SK-N-SH (cell line): ENCODE results near the gene TBPL2. TPM values are rescaled to one million over a fixed set of nuclear protein-coding genes. Genes with fewer than 3 reads are reported as not detected.
"Not testable (repeated sequence)": the region's sequence is repeated elsewhere in the genome, so short reads cannot be mapped to it uniquely, and the experiment has no call there.

Source experiments
- CTCF ChIA-PET: fragments of 300-600, 350-600 bp; formaldehyde crosslinking; extraction: SDS; loops from one replicate; lab custom pipeline; 2021; lab: Yijun Ruan, JAX
- POLR2A ChIA-PET: fragments of 350-600 bp; sonication (Branson Sonifier 250); formaldehyde crosslinking; extraction: SDS; loops from one replicate; lab custom pipeline; 2020; ENCODE audit warnings: antibody characterized with exemption, inconsistent platforms; lab: Yijun Ruan, JAX
- DNase-seq: peaks from one replicate; pipeline ENCODE4 v3.0.0; 2012
- H2AFZ ChIP-seq: fragments of 200-600 bp; sonication (generic); 2 replicates; pipeline ENCODE4 v1.8.1; 2016; ENCODE audit warnings: antibody characterized with exemption, mild to moderate bottlenecking, low read depth
- H3F3A ChIP-seq: fragments of 200-600 bp; sonication (generic); replicated peaks from 2 replicates; pipeline ENCODE3; 2016; ENCODE audit warnings: antibody characterized with exemption, mild to moderate bottlenecking; ENCODE audit not compliant: insufficient read depth
- H3K27ac ChIP-seq, 2 experiments: fragments of 200-500 bp in 1 of 2; fragments of 200-600 bp in 1 of 2; sonication (Bioruptor generic) in 1 of 2; sonication (generic), shearing (Covaris generic) in 1 of 2; 2 replicates each; pipeline versions ENCODE4 v1.5.1 to v1.6.1; 2014 to 2016; ENCODE audit warnings: low read depth in 2 of 2, inconsistent platforms in 1 of 2, low read length in 1 of 2, mild to moderate bottlenecking in 1 of 2, mixed read lengths in 1 of 2
- H3K27me3 ChIP-seq: fragments of 200-600 bp; sonication (generic), shearing (Covaris generic); 2 replicates; pipeline ENCODE4 v1.6.1; 2016; ENCODE audit warnings: mixed run types; ENCODE audit not compliant: insufficient read depth
- H3K36me3 ChIP-seq, 2 experiments: fragments of 200-500 bp in 1 of 2; fragments of 200-600 bp in 1 of 2; sonication (Bioruptor generic) in 1 of 2; sonication (generic) in 1 of 2; replicated peaks in 1 of 2; 2 replicates each; pipeline versions ENCODE3 to v1.5.1; 2014 to 2016; ENCODE audit warnings: low read length in 1 of 2, mild to moderate bottlenecking in 1 of 2; ENCODE audit not compliant: insufficient read depth in 2 of 2, control insufficient read depth in 1 of 2
- H3K4me1 ChIP-seq, 2 experiments: fragments of 200-500 bp in 1 of 2; fragments of 200-600 bp in 1 of 2; sonication (Bioruptor generic) in 1 of 2; sonication (generic), shearing (Covaris generic) in 1 of 2; 2 replicates each; pipeline versions ENCODE4 v1.5.1 to v1.6.1; 2014 to 2016; ENCODE audit warnings: low read depth in 1 of 2, low read length in 1 of 2, mixed run types in 1 of 2; ENCODE audit not compliant: insufficient read depth in 2 of 2, control insufficient read depth in 1 of 2
- H3K4me2 ChIP-seq: fragments of 200-600 bp; sonication (generic), shearing (Covaris generic); 2 replicates; pipeline ENCODE4 v1.6.1; 2017; ENCODE audit warnings: mixed run types
- H3K4me3 ChIP-seq, 2 experiments: fragments of 200-500 bp in 1 of 2; fragments of 200-600 bp in 1 of 2; sonication (Bioruptor generic) in 1 of 2; sonication (generic), shearing (Covaris generic) in 1 of 2; 2 replicates each; pipeline versions ENCODE4 v1.5.1 to v1.8.1; 2014 to 2016; ENCODE audit warnings: low read depth in 2 of 2, inconsistent platforms in 1 of 2, low read length in 1 of 2, mild to moderate bottlenecking in 1 of 2, mixed read lengths in 1 of 2, moderate library complexity in 1 of 2
- H3K79me2 ChIP-seq: fragments of 200-600 bp; sonication (generic); 2 replicates; pipeline ENCODE4 v1.8.1; 2017; ENCODE audit warnings: mild to moderate bottlenecking; ENCODE audit not compliant: insufficient read depth
- H3K9ac ChIP-seq: fragments of 200-600 bp; sonication (generic); 2 replicates; pipeline ENCODE4 v1.6.1; 2017; ENCODE audit warnings: mixed run types
- H3K9me2 ChIP-seq: fragments of 200-600 bp; sonication (generic); 2 replicates; pipeline ENCODE4 v1.6.1; 2017; ENCODE audit warnings: mixed run types
- H3K9me3 ChIP-seq: fragments of 200-600 bp; sonication (generic); 2 replicates; pipeline ENCODE4 v1.6.1; 2017; ENCODE audit warnings: mixed run types, mild to moderate bottlenecking, moderate library complexity
- H4K20me1 ChIP-seq: fragments of 200-600 bp; sonication (generic); 2 replicates; pipeline ENCODE4 v1.6.1; 2017; ENCODE audit warnings: mild to moderate bottlenecking, mixed run types; ENCODE audit not compliant: insufficient read depth
- ELF1 ChIP-seq: IDR thresholded peaks from 2 replicates; pipeline ENCODE4 v1.4.0; 2012
- FOSL2 ChIP-seq: IDR thresholded peaks from 2 replicates; pipeline ENCODE4 v1.4.0; 2012; ENCODE audit warnings: low read depth, mild to moderate bottlenecking, moderate library complexity, borderline replicate concordance
- GABPA ChIP-seq: IDR thresholded peaks from 2 replicates; pipeline ENCODE4 v1.4.0; 2012; ENCODE audit warnings: low read depth, mild to moderate bottlenecking
- IRF3 ChIP-seq: fragments of 150-350 bp; IDR thresholded peaks from 2 replicates; pipeline ENCODE4 v1.6.1; 2016; ENCODE audit warnings: mild to moderate bottlenecking, low read depth, low read length
- JUND ChIP-seq: IDR thresholded peaks from 2 replicates; pipeline ENCODE4 v1.4.0; 2012
- MEF2A ChIP-seq: IDR thresholded peaks from 2 replicates; pipeline ENCODE4 v1.4.0; 2012; ENCODE audit warnings: low read depth, borderline replicate concordance
- MXI1 ChIP-seq: IDR thresholded peaks from 2 replicates; pipeline ENCODE4 v1.6.1; 2012; ENCODE audit warnings: mild to moderate bottlenecking, low read depth, low read length, improper control_type of control experiment
- NFIC ChIP-seq: IDR thresholded peaks from 2 replicates; pipeline ENCODE4 v1.4.0; 2012; ENCODE audit warnings: borderline replicate concordance
- PBX3 ChIP-seq: IDR thresholded peaks from 2 replicates; pipeline ENCODE4; 2012
- POLR2AphosphoS5 ChIP-seq: IDR thresholded peaks from 2 replicates; pipeline ENCODE4 v1.6.1; 2012; ENCODE audit warnings: low read depth, low read length
- REST ChIP-seq: IDR thresholded peaks from 2 replicates; pipeline ENCODE4 v1.6.1; 2012; ENCODE audit warnings: mild to moderate bottlenecking, low read depth, low read length, moderate library complexity
- RFX5 ChIP-seq: IDR thresholded peaks from 2 replicates; pipeline ENCODE4 v1.6.1; 2012; ENCODE audit warnings: mild to moderate bottlenecking, improper control_type of control experiment, low read length
- RXRA ChIP-seq: IDR thresholded peaks from 2 replicates; pipeline ENCODE4 v1.4.0; 2012; ENCODE audit warnings: low read depth, mild to moderate bottlenecking, borderline replicate concordance
- SIN3A ChIP-seq: IDR thresholded peaks from 2 replicates; pipeline ENCODE4 v1.6.1; 2012; ENCODE audit warnings: low read depth, mild to moderate bottlenecking, low read length, moderate library complexity, borderline replicate concordance
- SMC3 ChIP-seq: IDR thresholded peaks from 2 replicates; pipeline ENCODE4 v1.6.1; 2012; ENCODE audit warnings: low read depth, low read length, improper control_type of control experiment
- TCF12 ChIP-seq: IDR thresholded peaks from 2 replicates; pipeline ENCODE4 v1.4.0; 2012
- USF1 ChIP-seq: IDR thresholded peaks from 2 replicates; pipeline ENCODE4 v1.4.0; 2012; ENCODE audit warnings: low read depth, borderline replicate concordance
- USF2 ChIP-seq: fragments of 150-350 bp; IDR thresholded peaks from 2 replicates; pipeline ENCODE4 v1.6.1; 2017; ENCODE audit warnings: antibody characterized with exemption, low read length, low read depth, borderline replicate concordance
- YY1 ChIP-seq: IDR thresholded peaks from 2 replicates; pipeline ENCODE4 v1.4.0; 2012; ENCODE audit warnings: low read depth, mild to moderate bottlenecking
- ZBTB33 ChIP-seq: IDR thresholded peaks from 2 replicates; pipeline ENCODE4 v1.4.0; 2012; ENCODE audit warnings: low read depth, borderline replicate concordance
- WGBS: methylation state at CpG from one replicate; pipeline ENCODE4 v1.1.6; 2017; ENCODE audit warnings: low lambda C conversion rate; 5-methylcytosine and 5-hydroxymethylcytosine counted together
- polyA plus RNA-seq, 3 experiments: library from polyadenylated mRNA; depleted of rRNA; stranded (reverse); fragments of >200 nt; gene quantifications; 2 replicates each; pipeline ENCODE4 v1.2.3, GENCODE V29; 2012

The TBPL2 gene
- polyA plus RNA-seq, 1 of the 3 experiments (the other 2 are of a cell fraction), result not detected

GRCh38 chr14:55422338-55422737 lies 18.1 kb downstream of the TBPL2 start:
- 64% methylated on average over 11 of the region's 11 CpGs for WGBS
- H3K4me3 ChIP-seq, H3K9ac ChIP-seq, H2AFZ ChIP-seq, CTCF ChIA-PET, H3F3A ChIP-seq, H3K27me3 ChIP-seq, H3K79me2 ChIP-seq, H4K20me1 ChIP-seq, H3K4me1 ChIP-seq, H3K27ac ChIP-seq, H3K36me3 ChIP-seq, H3K4me2 ChIP-seq, POLR2A ChIA-PET, DNase-seq, H3K9me2 ChIP-seq, H3K9me3 ChIP-seq: not testable (repeated sequence)

- Histone ChIP-seq H3K9ac (no peak overlapping the region), H3K79me2 (no peaks in the 10 kb centered on the region)
- no peak for DNase-seq
- 75% methylated on average over 1 of the region's 1 CpG for WGBS
- TF ChIP-seq ELF1 (no peak), RXRA (no peak), SIN3A (no peak), NFIC (no peak), MEF2A (no peak), POLR2AphosphoS5 (no peak), PBX3 (no peak), ZBTB33 (no peak), RFX5 (no peak), USF1 (no peak), FOSL2 (no peak), TCF12 (no peak), USF2 (no peak), IRF3 (no peak), JUND (no peak), SMC3 (no peak), MXI1 (no peak), GABPA (no peak), YY1 (no peak), REST (no peak)
- TF ChIP-seq, all 33 proteins: peak for 0
- no peaks in the 10 kb centered on the region for H3K9me3 ChIP-seq
- no peak overlapping the region for H2AFZ ChIP-seq
- H4K20me1 ChIP-seq, result no peaks in the 10 kb centered on the region
- ChIA-PET POLR2A (no interaction called here), CTCF (interaction anchor here (0.9 to 4.4 kb wide), 2 partner anchors 9 to 11 kb away, joined by 5 to 25 read pairs; no protein-coding TSS in a partner anchor)
- H3K36me3 ChIP-seq, result no peaks in the 10 kb centered on the region
- H3K4me1 ChIP-seq, result peaks cover 0 to 2% of the 10 kb centered on the region in 2 experiments; a peak in 1 of 4 replicates
- H3K9me2 ChIP-seq, result no peaks in the 10 kb centered on the region
- H3K4me2 ChIP-seq, result no peak overlapping the region
- no peaks in the 10 kb centered on the region for H3F3A ChIP-seq
- H3K4me3 ChIP-seq, result no peak overlapping the region
- no peaks in the 10 kb centered on the region; the same call in 1 of the 2 replicates for H3K27me3 ChIP-seq
- H3K27ac ChIP-seq, result no peak overlapping the region
Observed at GRCh38 chr14:55419663-55420062, 20.8 kb downstream of the TBPL2 start.
